Panc1 (cell line): ENCODE data around the gene LRRC31.

Experiments
- POLR2AphosphoS5 ChIP-seq: IDR thresholded peaks from 2 replicates; pipeline ENCODE4 v1.6.1; 2012; ENCODE audit warnings: mild to moderate bottlenecking, low read depth, low read length, moderate library complexity
- TF ChIP-seq, protein P1 (sequence below), 2 experiments: IDR thresholded peaks; 2 replicates each; pipeline ENCODE4 v1.6.1; 2011 to 2012; ENCODE audit warnings: low read depth in 2 of 2, control low read depth in 1 of 2, low read length in 1 of 2, mild to moderate bottlenecking in 1 of 2, moderate library complexity in 1 of 2; ENCODE audit not compliant: insufficient read depth in 1 of 2

DNA sequence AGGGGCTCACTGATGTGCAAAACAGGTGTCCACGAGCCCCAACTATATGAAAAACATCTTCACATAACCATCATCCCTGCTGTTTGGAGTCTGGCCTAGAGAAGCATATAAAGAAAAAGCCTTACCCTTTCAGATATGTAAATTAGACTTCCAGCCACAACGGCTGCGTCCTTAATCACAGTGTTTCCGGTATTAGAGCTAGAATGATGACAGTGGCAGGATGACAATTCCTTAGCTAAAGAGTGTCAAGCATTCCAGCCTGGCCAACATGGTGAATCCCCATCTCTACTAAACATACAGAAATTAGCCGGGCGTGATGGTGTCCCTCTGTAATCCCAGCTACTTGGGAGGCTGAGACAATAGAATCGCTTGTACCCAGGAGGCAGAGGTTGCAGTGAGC, 22.2 kb upstream of the LRRC31 start:
- TF ChIP-seq POLR2AphosphoS5, result no peak
- TF ChIP-seq, protein P1, sequence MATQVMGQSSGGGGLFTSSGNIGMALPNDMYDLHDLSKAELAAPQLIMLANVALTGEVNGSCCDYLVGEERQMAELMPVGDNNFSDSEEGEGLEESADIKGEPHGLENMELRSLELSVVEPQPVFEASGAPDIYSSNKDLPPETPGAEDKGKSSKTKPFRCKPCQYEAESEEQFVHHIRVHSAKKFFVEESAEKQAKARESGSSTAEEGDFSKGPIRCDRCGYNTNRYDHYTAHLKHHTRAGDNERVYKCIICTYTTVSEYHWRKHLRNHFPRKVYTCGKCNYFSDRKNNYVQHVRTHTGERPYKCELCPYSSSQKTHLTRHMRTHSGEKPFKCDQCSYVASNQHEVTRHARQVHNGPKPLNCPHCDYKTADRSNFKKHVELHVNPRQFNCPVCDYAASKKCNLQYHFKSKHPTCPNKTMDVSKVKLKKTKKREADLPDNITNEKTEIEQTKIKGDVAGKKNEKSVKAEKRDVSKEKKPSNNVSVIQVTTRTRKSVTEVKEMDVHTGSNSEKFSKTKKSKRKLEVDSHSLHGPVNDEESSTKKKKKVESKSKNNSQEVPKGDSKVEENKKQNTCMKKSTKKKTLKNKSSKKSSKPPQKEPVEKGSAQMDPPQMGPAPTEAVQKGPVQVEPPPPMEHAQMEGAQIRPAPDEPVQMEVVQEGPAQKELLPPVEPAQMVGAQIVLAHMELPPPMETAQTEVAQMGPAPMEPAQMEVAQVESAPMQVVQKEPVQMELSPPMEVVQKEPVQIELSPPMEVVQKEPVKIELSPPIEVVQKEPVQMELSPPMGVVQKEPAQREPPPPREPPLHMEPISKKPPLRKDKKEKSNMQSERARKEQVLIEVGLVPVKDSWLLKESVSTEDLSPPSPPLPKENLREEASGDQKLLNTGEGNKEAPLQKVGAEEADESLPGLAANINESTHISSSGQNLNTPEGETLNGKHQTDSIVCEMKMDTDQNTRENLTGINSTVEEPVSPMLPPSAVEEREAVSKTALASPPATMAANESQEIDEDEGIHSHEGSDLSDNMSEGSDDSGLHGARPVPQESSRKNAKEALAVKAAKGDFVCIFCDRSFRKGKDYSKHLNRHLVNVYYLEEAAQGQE (IDR thresholded peaks at IDR 0.05; ENCODE audit: insufficient read depth in 1 of 2, low read depth in 2 of 2, low read length in 1 of 2), result no peak
